OCI-LY7 (cell line): ENCODE measurements around the gene AHCTF1. TPM values are rescaled to one million over a fixed set of nuclear protein-coding genes. Genes with fewer than 3 reads are reported as not detected.
"Not testable (repeated sequence)": the region's sequence is repeated elsewhere in the genome, so short reads cannot be mapped to it uniquely, and the experiment has no call there.

Experiments used
- BruUV-seq: library from RNA; stranded (reverse); fragments of 400-500 nt; replicated peaks from 2 replicates; lab custom pipeline; 2021; lab: Mats Ljungman, UMichigan
- CTCF ChIA-PET: fragments of 300-600 bp; sonication (Branson Sonifier 250); formaldehyde crosslinking; loops from one replicate; lab custom pipeline; 2022; ENCODE audit warnings: antibody characterized with exemption; ENCODE audit not compliant: unreplicated experiment; lab: Charles Lee
- POLR2A ChIA-PET: fragments of 300-600 bp; sonication (Branson Sonifier 250); formaldehyde crosslinking; loops from one replicate; lab custom pipeline; 2022; ENCODE audit warnings: antibody characterized with exemption; lab: Charles Lee
- DNase-seq: peaks from one replicate; pipeline ENCODE4 v3.0.0-alpha.2; 2015; ENCODE audit warnings: low spot score
- H2AFZ ChIP-seq: fragments of 200-600 bp; sonication (generic), shearing (Covaris generic); 2 replicates; pipeline ENCODE4 v1.6.1; 2014; ENCODE audit warnings: mild to moderate bottlenecking, antibody characterized with exemption, low read length, moderate library complexity
- H3K27ac ChIP-seq: fragments of 200-600 bp; sonication (generic); 2 replicates; pipeline ENCODE4 v1.5.1; 2014; ENCODE audit warnings: mixed run types, low read depth, mild to moderate bottlenecking, moderate library complexity, low read length, inconsistent platforms; ENCODE audit not compliant: poor library complexity, severe bottlenecking
- H3K36me3 ChIP-seq: fragments of 200-600 bp; sonication (generic); 2 replicates; pipeline ENCODE4 v1.6.1; 2014; ENCODE audit warnings: mild to moderate bottlenecking, antibody characterized with exemption, low read length, moderate library complexity, mixed read lengths; ENCODE audit not compliant: insufficient read depth
- H3K4me1 ChIP-seq: fragments of 200-600 bp; sonication (generic); 2 replicates; pipeline ENCODE4 v1.5.1; 2014; ENCODE audit warnings: mild to moderate bottlenecking, low read length; ENCODE audit not compliant: insufficient read depth, poor library complexity, severe bottlenecking
- H3K4me2 ChIP-seq: fragments of 200-600 bp; sonication (generic); 2 replicates; pipeline ENCODE4 v1.6.1; 2014; ENCODE audit warnings: mild to moderate bottlenecking, low read length
- H3K4me3 ChIP-seq: fragments of 200-600 bp; sonication (generic); 2 replicates; pipeline ENCODE4 v1.5.1; 2014; ENCODE audit warnings: mild to moderate bottlenecking, low read depth, low read length; ENCODE audit not compliant: poor library complexity, severe bottlenecking
- H3K79me2 ChIP-seq: fragments of 200-600 bp; sonication (generic); 2 replicates; pipeline ENCODE4 v1.6.1; 2016; ENCODE audit warnings: low read depth, mild to moderate bottlenecking, low read length, moderate library complexity, mixed read lengths; ENCODE audit not compliant: insufficient read depth
- H3K9me2 ChIP-seq: fragments of 200-600 bp; sonication (generic); 2 replicates; pipeline ENCODE4 v1.6.1; 2016; ENCODE audit warnings: mild to moderate bottlenecking, low read length, mixed read lengths; ENCODE audit not compliant: insufficient read depth
- H3K9me3 ChIP-seq: fragments of 200-600 bp; sonication (generic); 2 replicates; pipeline ENCODE4 v1.6.1; 2014; ENCODE audit warnings: mild to moderate bottlenecking, mixed run types, low read length, mixed read lengths
- H4K20me1 ChIP-seq: fragments of 200-600 bp; sonication (generic); 2 replicates; pipeline ENCODE4 v1.6.1; 2014; ENCODE audit warnings: mild to moderate bottlenecking, antibody characterized with exemption, low read length, moderate library complexity, mixed read lengths; ENCODE audit not compliant: insufficient read depth
- EZH2phosphoT487 ChIP-seq: fragments of 200-600 bp; sonication (generic); IDR thresholded peaks from 2 replicates; pipeline ENCODE4 v1.6.1; 2018; ENCODE audit warnings: low read depth, borderline replicate concordance, mild to moderate bottlenecking, mixed run types, antibody characterized with exemption, low read length, moderate library complexity, mixed read lengths
- intact Hi-C: fragments of 100-400 bp; cut with micrococcal nuclease; formaldehyde crosslinking; loops from one replicate; pipeline ENCODE4 v1.10.0; 2022; ENCODE audit not compliant: unreplicated experiment
- total RNA-seq, 2 experiments: library from RNA; depleted of rRNA in 1 of 2; stranded (reverse); fragments of >200 nt in 1 of 2; shearing (Covaris generic) in 1 of 2; gene quantifications; 2 replicates each; pipeline ENCODE4 v1.2.3, GENCODE V29; 2014 to 2022
- TF ChIP-seq, protein P1 (sequence below): fragments of 200-600 bp; sonication (generic); conservative IDR thresholded peaks from 2 replicates; pipeline ENCODE4 v1.5.1; 2014; ENCODE audit warnings: mild to moderate bottlenecking, antibody characterized with exemption, low read length, moderate library complexity, mixed read lengths

Gene AHCTF1
- total RNA-seq, 2 experiments from 2014 or later = 38.5 to 57.7 TPM

- no TSS peak for BruUV-seq
- CTCF ChIA-PET = no interaction called here
- TF ChIP-seq EZH2phosphoT487 = no peak
- TF ChIP-seq, protein P1, sequence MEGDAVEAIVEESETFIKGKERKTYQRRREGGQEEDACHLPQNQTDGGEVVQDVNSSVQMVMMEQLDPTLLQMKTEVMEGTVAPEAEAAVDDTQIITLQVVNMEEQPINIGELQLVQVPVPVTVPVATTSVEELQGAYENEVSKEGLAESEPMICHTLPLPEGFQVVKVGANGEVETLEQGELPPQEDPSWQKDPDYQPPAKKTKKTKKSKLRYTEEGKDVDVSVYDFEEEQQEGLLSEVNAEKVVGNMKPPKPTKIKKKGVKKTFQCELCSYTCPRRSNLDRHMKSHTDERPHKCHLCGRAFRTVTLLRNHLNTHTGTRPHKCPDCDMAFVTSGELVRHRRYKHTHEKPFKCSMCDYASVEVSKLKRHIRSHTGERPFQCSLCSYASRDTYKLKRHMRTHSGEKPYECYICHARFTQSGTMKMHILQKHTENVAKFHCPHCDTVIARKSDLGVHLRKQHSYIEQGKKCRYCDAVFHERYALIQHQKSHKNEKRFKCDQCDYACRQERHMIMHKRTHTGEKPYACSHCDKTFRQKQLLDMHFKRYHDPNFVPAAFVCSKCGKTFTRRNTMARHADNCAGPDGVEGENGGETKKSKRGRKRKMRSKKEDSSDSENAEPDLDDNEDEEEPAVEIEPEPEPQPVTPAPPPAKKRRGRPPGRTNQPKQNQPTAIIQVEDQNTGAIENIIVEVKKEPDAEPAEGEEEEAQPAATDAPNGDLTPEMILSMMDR = no peak
Observed at GRCh38 chr1:246820666-246821065, 111.1 kb downstream of the AHCTF1 start.

GRCh38 chr1:246817778-246818177 lies 114.0 kb downstream of the AHCTF1 start:
- CTCF ChIA-PET = not testable (repeated sequence)

More at GRCh38 chr1:246820666-246821065, 111.1 kb downstream of the AHCTF1 start:
- Histone ChIP-seq H3K4me2 (no peak overlapping the region), H3K27ac (no peak overlapping the region), H3K79me2 (no peaks in the 10 kb centered on the region), H3K9me3 (no peaks in the 10 kb centered on the region), H3K4me3 (no peak overlapping the region), H3K36me3 (no peaks in the 10 kb centered on the region), H3K4me1 (no peaks in the 10 kb centered on the region), H2AFZ (no peak overlapping the region), H4K20me1 (no peaks in the 10 kb centered on the region), H3K9me2 (no peaks in the 10 kb centered on the region; the same call in 1 of the 2 replicates)
- intact Hi-C loops = loop anchor here (10.0 kb wide), 1 partner anchor 126 kb away; no protein-coding TSS in a partner anchor
- POLR2A ChIA-PET = interaction anchor here (1.3 kb wide), 1 partner anchor 10 kb away, joined by 3 read pairs; no protein-coding TSS in a partner anchor
- no peak for DNase-seq

GRCh38 chr1:246815693-246816270 lies 116.0 kb downstream of the AHCTF1 start:
- BruUV-seq = no TSS peak

More at GRCh38 chr1:246817778-246818177, 114.0 kb downstream of the AHCTF1 start:
- H3K4me3 ChIP-seq, H3K4me2 ChIP-seq, H3K79me2 ChIP-seq, H4K20me1 ChIP-seq, H3K36me3 ChIP-seq, H3K9me2 ChIP-seq, H2AFZ ChIP-seq, H3K27ac ChIP-seq, POLR2A ChIA-PET, H3K4me1 ChIP-seq, intact Hi-C loops, BruUV-seq, H3K9me3 ChIP-seq: not testable (repeated sequence)
- DNase-seq = peak; percentile 33

More at GRCh38 chr1:246815693-246816270, 116.0 kb downstream of the AHCTF1 start:
- Histone ChIP-seq H3K36me3 (no peaks in the 10 kb centered on the region), H3K9me2 (no peaks in the 10 kb centered on the region; the same call in 1 of the 2 replicates), H3K4me3 (no peak overlapping the region), H2AFZ (no peak overlapping the region), H3K79me2 (no peaks in the 10 kb centered on the region), H4K20me1 (no peaks in the 10 kb centered on the region), H3K4me1 (no peaks in the 10 kb centered on the region), H3K9me3 (no peaks in the 10 kb centered on the region), H3K4me2 (no peak overlapping the region), H3K27ac (no peak overlapping the region)
- POLR2A ChIA-PET = interaction anchor here (1.5 kb wide), 1 partner anchor 9 kb away, joined by 4 read pairs; no protein-coding TSS in a partner anchor
- TF ChIP-seq EZH2phosphoT487 = no peak
- TF ChIP-seq, protein P1 = no peak
- no peak for DNase-seq
- intact Hi-C loops = no loop called here
- CTCF ChIA-PET = no interaction called here
